Lower lobe of right lung (tissue), 2 donors: ENCODE measurements around the gene IL7R. TPM values are rescaled to one million over a fixed set of nuclear protein-coding genes. Genes with fewer than 3 reads are reported as not detected.

ENCODE experiments used
- ATAC-seq, 2 donors: fragments of 200-7000 bp; cut with Tn5 transposase; one replicate each; pipeline ENCODE4 v1.9.1; 2020 to 2022; ENCODE audit warnings: mild to moderate bottlenecking in 2 of 2, moderate library complexity in 2 of 2
- DNase-seq: peaks from one replicate; pipeline ENCODE4 v3.0.0-alpha.2; 2020
- H3K27ac ChIP-seq: fragments of 200-600 bp; one replicate; pipeline ENCODE4 v1.8.0; 2022
- H3K27me3 ChIP-seq: fragments of 200-600 bp; one replicate; pipeline ENCODE4 v1.8.0; 2022; ENCODE audit warnings: low read depth
- H3K36me3 ChIP-seq: fragments of 200-600 bp; one replicate; pipeline ENCODE4 v1.8.0; 2022; ENCODE audit warnings: mild to moderate bottlenecking
- H3K4me1 ChIP-seq: fragments of 200-600 bp; one replicate; pipeline ENCODE4 v1.8.0; 2022
- H3K4me3 ChIP-seq: fragments of 200-600 bp; one replicate; pipeline ENCODE4 v1.8.0; 2022; ENCODE audit warnings: mild to moderate bottlenecking
- H3K9me3 ChIP-seq: fragments of 200-600 bp; one replicate; pipeline ENCODE4 v1.8.0; 2022
- CTCF ChIP-seq: fragments of 200-600 bp; IDR thresholded peaks from one replicate; pipeline ENCODE4 v1.8.0; 2022; ENCODE audit warnings: antibody characterized with exemption, mild to moderate bottlenecking
- intact Hi-C: fragments of 100-400 bp; cut with DNase I; formaldehyde crosslinking; loops from one replicate; pipeline ENCODE4 v1.11.0; 2022
- total RNA-seq: library from RNA; stranded (reverse); fragmentation: NEBNext Ultra II Directional; extraction: Animal tissue kit (Norgen Biotek cat#: 25700); gene quantifications from one replicate; pipeline ENCODE4 v1.2.1, GENCODE V29; 2021
- donor health status: DM: no; HTN: yes; CAD: no; lungs with severe emphysema.

IL7R gene
- total RNA-seq, 1 donor from 2014 or later: 168 TPM

GRCh38 chr5:35822511-35822910 lies 34.2 kb upstream of the IL7R start:
- Histone ChIP-seq H3K36me3 (no peaks in the 10 kb centered on the region), H3K9me3 (no peaks in the 10 kb centered on the region), H3K4me1 (peaks cover 6% of the 10 kb centered on the region), H3K27ac (no peak overlapping the region), H3K4me3 (no peak overlapping the region), H3K27me3 (no peaks in the 10 kb centered on the region)
- ATAC-seq (no peak), DNase-seq (no peak)
- no peak for TF ChIP-seq CTCF
- intact Hi-C loops: no loop called here

DNA sequence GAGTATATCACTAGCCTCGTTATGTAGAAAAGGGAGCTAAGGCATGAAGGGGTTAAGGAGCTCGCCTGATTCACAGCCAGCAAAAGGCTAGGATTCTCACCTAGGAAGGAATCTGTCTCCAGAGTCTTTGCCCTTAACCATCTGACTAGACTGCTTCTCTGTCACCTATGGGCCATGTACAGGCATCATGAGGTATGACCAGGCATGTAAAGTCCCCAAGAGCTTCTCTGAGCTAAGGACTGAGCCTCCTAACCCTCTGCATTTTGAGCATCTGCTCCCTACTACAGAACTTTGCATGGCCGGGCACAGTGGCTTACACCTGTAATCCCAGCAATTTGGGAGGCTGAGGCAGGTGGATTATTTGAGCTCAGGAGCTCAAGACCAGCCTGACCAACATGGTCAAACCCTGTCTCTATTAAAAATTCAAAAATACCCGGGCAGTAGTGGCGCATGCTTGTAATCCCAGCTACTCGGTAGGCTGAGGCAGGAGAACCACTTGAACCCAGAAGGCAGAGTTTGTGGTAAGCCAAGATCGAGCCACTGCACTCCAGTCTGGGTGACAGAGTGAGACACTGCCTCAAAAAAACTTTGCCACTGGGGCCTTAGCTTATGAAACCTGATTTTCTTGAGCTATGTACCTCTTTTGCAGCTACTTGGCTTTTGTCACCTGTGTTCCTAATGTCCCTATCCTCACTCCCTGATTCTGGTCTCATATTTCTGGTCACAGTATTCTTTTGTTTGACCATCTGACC lies 33.2 kb upstream of the IL7R start:
- no peak for TF ChIP-seq CTCF
- Histone ChIP-seq H3K36me3 (no peaks in the 10 kb centered on the region), H3K4me3 (no peak overlapping the region), H3K4me1 (peaks cover 6% of the 10 kb centered on the region), H3K27ac (no peak overlapping the region), H3K27me3 (no peaks in the 10 kb centered on the region), H3K9me3 (no peaks in the 10 kb centered on the region)
- ATAC-seq (no peak), DNase-seq (no peak)
- intact Hi-C loops: no loop called here

DNA sequence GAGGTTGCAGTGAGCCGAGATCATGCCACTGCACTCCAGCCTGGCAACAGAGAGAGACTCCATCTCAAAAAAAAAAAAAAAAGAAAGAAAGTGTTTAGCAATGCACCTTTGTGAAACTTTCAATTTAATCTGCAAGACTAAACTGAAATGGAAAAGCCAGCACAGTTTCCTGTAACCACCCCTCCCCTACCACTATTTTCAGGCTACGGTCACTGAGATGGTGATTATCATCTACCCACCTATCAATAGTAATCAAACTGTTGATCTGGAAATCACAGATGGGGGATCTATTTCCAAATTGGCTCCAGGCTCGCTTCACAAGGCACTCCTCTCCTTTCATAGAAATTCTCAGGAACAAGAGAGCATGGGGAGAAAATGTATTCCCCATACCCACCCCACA lies 30.6 kb upstream of the IL7R start:
- no peaks in the 10 kb centered on the region for H3K36me3 ChIP-seq
- H3K27me3 ChIP-seq: no peaks in the 10 kb centered on the region
- no peak overlapping the region for H3K4me3 ChIP-seq
- ATAC-seq: no peak
- no peak for TF ChIP-seq CTCF
- DNase-seq: no peak
- H3K9me3 ChIP-seq: no peaks in the 10 kb centered on the region
- intact Hi-C loops: no loop called here
- no peak overlapping the region for H3K27ac ChIP-seq
- no peaks in the 10 kb centered on the region for H3K4me1 ChIP-seq

- no peaks in the 10 kb centered on the region for H3K4me1 ChIP-seq
- H3K36me3 ChIP-seq: no peaks in the 10 kb centered on the region
- DNase-seq (no peak), ATAC-seq (no peak)
- no peak for TF ChIP-seq CTCF
- no peaks in the 10 kb centered on the region for H3K27me3 ChIP-seq
- no peak overlapping the region for H3K4me3 ChIP-seq
- H3K27ac ChIP-seq: no peak overlapping the region
- no peaks in the 10 kb centered on the region for H3K9me3 ChIP-seq
- intact Hi-C loops: no loop called here
These were observed 30.1 kb upstream of the IL7R start for GRCh38 chr5:35826554-35826953.

GRCh38 chr5:35828082-35828598 lies 28.6 kb upstream of the IL7R start:
- intact Hi-C loops: no loop called here
- no peaks in the 10 kb centered on the region for H3K9me3 ChIP-seq
- no peak overlapping the region for H3K27ac ChIP-seq
- no peaks in the 10 kb centered on the region for H3K4me1 ChIP-seq
- no peaks in the 10 kb centered on the region for H3K27me3 ChIP-seq
- DNase-seq (no peak), ATAC-seq (no peak)
- no peak for TF ChIP-seq CTCF
- no peak overlapping the region for H3K4me3 ChIP-seq
- H3K36me3 ChIP-seq: no peaks in the 10 kb centered on the region
